ENCODE results near the gene CDC20B. TPM values are rescaled to one million over a fixed set of nuclear protein-coding genes. Genes with fewer than 3 reads are reported as not detected.

The CDC20B gene
- polyA plus RNA-seq, 1 donor from 2014 or later: not detected

DNA sequence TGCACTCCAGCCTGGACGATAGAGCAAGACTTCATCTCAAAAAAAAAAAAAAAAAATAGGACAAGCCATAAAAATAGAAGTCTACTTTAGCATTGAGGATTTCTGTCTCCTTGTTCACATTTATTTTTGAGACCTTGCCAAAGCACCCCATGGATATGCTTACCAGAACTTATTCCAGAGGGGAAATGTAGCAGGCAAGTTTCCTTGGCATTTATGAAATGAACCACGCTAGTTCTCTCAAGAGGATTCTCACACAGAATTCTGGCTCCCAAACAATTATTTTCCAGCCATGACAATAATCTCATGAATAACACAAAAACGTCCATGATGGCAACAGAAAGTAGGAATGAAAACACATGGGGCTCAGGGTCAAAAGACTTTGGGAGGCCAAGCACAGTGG, 36.5 kb downstream of the CDC20B start:
- no peaks in the 10 kb centered on the region for H3K9me3 ChIP-seq (ENCODE audit: low read length)
- H3K27me3 ChIP-seq (ENCODE audit: insufficient read depth, low read depth, low read length): no peaks in the 10 kb centered on the region
- TF ChIP-seq EP300 (conservative IDR thresholded peaks at IDR 0.05; ENCODE audit: poor library complexity, severe bottlenecking) (no peak), POLR2AphosphoS5 (IDR thresholded peaks at IDR 0.05) (no peak), SMC3 (conservative IDR thresholded peaks at IDR 0.05; ENCODE audit: poor library complexity) (no peak), TAF1 (IDR thresholded peaks at IDR 0.05; ENCODE audit: low read depth) (no peak), EZH2 (IDR thresholded peaks at IDR 0.05; ENCODE audit: borderline replicate concordance, insufficient read depth, low read length, poor library complexity, severe bottlenecking) (no peak), RAD21 (conservative IDR thresholded peaks at IDR 0.05) (no peak), MXI1 (conservative IDR thresholded peaks at IDR 0.05; ENCODE audit: poor library complexity, severe bottlenecking) (no peak)
- TF ChIP-seq, protein P1, sequence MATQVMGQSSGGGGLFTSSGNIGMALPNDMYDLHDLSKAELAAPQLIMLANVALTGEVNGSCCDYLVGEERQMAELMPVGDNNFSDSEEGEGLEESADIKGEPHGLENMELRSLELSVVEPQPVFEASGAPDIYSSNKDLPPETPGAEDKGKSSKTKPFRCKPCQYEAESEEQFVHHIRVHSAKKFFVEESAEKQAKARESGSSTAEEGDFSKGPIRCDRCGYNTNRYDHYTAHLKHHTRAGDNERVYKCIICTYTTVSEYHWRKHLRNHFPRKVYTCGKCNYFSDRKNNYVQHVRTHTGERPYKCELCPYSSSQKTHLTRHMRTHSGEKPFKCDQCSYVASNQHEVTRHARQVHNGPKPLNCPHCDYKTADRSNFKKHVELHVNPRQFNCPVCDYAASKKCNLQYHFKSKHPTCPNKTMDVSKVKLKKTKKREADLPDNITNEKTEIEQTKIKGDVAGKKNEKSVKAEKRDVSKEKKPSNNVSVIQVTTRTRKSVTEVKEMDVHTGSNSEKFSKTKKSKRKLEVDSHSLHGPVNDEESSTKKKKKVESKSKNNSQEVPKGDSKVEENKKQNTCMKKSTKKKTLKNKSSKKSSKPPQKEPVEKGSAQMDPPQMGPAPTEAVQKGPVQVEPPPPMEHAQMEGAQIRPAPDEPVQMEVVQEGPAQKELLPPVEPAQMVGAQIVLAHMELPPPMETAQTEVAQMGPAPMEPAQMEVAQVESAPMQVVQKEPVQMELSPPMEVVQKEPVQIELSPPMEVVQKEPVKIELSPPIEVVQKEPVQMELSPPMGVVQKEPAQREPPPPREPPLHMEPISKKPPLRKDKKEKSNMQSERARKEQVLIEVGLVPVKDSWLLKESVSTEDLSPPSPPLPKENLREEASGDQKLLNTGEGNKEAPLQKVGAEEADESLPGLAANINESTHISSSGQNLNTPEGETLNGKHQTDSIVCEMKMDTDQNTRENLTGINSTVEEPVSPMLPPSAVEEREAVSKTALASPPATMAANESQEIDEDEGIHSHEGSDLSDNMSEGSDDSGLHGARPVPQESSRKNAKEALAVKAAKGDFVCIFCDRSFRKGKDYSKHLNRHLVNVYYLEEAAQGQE (IDR thresholded peaks at IDR 0.05; ENCODE audit: borderline replicate concordance): no peak
- TF ChIP-seq, protein P2, sequence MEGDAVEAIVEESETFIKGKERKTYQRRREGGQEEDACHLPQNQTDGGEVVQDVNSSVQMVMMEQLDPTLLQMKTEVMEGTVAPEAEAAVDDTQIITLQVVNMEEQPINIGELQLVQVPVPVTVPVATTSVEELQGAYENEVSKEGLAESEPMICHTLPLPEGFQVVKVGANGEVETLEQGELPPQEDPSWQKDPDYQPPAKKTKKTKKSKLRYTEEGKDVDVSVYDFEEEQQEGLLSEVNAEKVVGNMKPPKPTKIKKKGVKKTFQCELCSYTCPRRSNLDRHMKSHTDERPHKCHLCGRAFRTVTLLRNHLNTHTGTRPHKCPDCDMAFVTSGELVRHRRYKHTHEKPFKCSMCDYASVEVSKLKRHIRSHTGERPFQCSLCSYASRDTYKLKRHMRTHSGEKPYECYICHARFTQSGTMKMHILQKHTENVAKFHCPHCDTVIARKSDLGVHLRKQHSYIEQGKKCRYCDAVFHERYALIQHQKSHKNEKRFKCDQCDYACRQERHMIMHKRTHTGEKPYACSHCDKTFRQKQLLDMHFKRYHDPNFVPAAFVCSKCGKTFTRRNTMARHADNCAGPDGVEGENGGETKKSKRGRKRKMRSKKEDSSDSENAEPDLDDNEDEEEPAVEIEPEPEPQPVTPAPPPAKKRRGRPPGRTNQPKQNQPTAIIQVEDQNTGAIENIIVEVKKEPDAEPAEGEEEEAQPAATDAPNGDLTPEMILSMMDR (IDR thresholded peaks at IDR 0.05; ENCODE audit: poor library complexity, severe bottlenecking): no peak
- no peaks in the 10 kb centered on the region for H3K36me3 ChIP-seq (ENCODE audit: insufficient read depth, low read length)
- no peak overlapping the region for H2AFZ ChIP-seq (ENCODE audit: low read depth, low read length)
- no peaks in the 10 kb centered on the region for H3F3A ChIP-seq (ENCODE audit: insufficient read depth, low read length, poor library complexity, severe bottlenecking)
- H3K79me2 ChIP-seq (replicated peaks; ENCODE audit: insufficient read depth, low read length): no peaks in the 10 kb centered on the region
- no peak overlapping the region for H3K9ac ChIP-seq (ENCODE audit: low read length)
- no peak overlapping the region for H3K27ac ChIP-seq (ENCODE audit: low read length)
- no peak overlapping the region for H3K4me3 ChIP-seq (ENCODE audit: low read length)
- H3K4me2 ChIP-seq (ENCODE audit: low read length): no peak overlapping the region
- no peaks in the 10 kb centered on the region for H3K9me2 ChIP-seq (ENCODE audit: insufficient read depth, low read length)
- H4K20me1 ChIP-seq (ENCODE audit: insufficient read depth): no peaks in the 10 kb centered on the region

DNA sequence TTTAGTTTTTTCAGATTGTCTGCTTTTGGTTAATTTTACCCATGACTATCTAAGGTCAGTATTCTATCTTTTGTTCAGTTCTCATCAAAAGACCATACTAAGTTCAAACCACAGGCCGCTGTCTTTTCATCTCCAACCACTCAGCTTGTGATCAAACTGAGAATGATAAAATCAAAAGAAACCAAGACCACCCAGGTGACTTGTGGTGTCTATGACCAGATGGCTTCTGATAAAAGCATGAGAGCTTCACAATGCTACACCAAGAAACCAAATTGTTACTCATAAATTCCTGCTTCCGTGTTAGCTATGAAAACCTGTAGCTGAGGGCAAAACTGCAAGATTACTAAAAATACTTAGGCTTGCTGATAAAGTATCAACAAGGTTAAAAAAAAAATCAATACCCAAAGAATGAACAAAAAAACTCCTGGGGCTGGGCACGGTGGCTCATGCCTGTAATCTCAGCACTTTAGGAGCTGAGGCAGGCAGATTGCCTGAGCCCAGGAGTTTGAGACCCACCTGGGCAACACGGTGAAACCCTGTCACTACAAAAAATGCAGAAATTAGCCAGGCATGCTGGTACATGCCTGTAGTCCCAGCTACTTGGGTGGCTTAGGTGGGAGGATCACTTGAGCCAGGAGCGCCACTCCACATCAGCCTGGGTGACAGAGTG, 38.8 kb downstream of the CDC20B start:
- no peaks in the 10 kb centered on the region for H3K79me2 ChIP-seq (replicated peaks; ENCODE audit: insufficient read depth, low read length)
- no peaks in the 10 kb centered on the region for H3K36me3 ChIP-seq (ENCODE audit: insufficient read depth, low read length)
- H3K9ac ChIP-seq (ENCODE audit: low read length): no peak overlapping the region
- H3K4me3 ChIP-seq (ENCODE audit: low read length): no peak overlapping the region
- H4K20me1 ChIP-seq (ENCODE audit: insufficient read depth): no peaks in the 10 kb centered on the region
- H2AFZ ChIP-seq (ENCODE audit: low read depth, low read length): no peak overlapping the region
- H3K4me2 ChIP-seq (ENCODE audit: low read length): no peak overlapping the region
- no peaks in the 10 kb centered on the region for H3F3A ChIP-seq (ENCODE audit: insufficient read depth, low read length, poor library complexity, severe bottlenecking)
- no peaks in the 10 kb centered on the region for H3K9me2 ChIP-seq (ENCODE audit: insufficient read depth, low read length)
- TF ChIP-seq MXI1 (conservative IDR thresholded peaks at IDR 0.05; ENCODE audit: poor library complexity, severe bottlenecking) (no peak), RAD21 (conservative IDR thresholded peaks at IDR 0.05) (no peak)
- TF ChIP-seq, protein P2 (IDR thresholded peaks at IDR 0.05; ENCODE audit: poor library complexity, severe bottlenecking): no peak
- no peaks in the 10 kb centered on the region for H3K9me3 ChIP-seq (ENCODE audit: low read length)
- H3K27me3 ChIP-seq (ENCODE audit: insufficient read depth, low read depth, low read length): no peaks in the 10 kb centered on the region
- H3K27ac ChIP-seq (ENCODE audit: low read length): no peak overlapping the region
